ENCODE measurements around the gene KANK4.
"Not testable (repeated sequence)": the region's sequence is repeated elsewhere in the genome, so short reads cannot be mapped to it uniquely, and the experiment has no call there.

The KANK4 gene

DNA sequence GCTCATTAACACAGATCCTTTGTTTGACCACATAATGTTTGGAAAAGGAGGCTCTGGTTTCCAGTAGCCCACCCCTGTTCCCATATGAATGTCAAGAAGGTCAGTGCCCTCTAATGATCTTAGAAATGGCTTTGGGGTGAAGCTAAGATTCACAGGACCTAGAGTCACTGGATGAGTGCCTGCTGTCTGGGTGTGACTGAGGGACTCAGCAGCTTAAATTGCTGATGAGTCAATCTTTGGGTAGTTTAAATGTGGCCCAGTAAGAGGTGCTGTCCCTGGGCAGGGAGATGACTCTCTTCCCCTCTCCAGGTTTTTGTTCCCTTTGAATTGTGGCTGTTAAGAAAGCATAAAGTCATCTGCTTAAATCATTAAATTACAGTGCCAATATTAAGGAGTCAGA is 74.0 kb downstream of the KANK4 start:
- ChIA-PET POLR2A (ENCODE audit: low non-redundant PET) (no interaction called here), CTCF (no interaction called here)
- DNase-seq (ENCODE audit: low spot score) = no peak
- TF ChIP-seq, protein P1, sequence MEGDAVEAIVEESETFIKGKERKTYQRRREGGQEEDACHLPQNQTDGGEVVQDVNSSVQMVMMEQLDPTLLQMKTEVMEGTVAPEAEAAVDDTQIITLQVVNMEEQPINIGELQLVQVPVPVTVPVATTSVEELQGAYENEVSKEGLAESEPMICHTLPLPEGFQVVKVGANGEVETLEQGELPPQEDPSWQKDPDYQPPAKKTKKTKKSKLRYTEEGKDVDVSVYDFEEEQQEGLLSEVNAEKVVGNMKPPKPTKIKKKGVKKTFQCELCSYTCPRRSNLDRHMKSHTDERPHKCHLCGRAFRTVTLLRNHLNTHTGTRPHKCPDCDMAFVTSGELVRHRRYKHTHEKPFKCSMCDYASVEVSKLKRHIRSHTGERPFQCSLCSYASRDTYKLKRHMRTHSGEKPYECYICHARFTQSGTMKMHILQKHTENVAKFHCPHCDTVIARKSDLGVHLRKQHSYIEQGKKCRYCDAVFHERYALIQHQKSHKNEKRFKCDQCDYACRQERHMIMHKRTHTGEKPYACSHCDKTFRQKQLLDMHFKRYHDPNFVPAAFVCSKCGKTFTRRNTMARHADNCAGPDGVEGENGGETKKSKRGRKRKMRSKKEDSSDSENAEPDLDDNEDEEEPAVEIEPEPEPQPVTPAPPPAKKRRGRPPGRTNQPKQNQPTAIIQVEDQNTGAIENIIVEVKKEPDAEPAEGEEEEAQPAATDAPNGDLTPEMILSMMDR (conservative IDR thresholded peaks at IDR 0.05; ENCODE audit: low read depth) = no peak
- H3K27ac ChIP-seq = no peak overlapping the region

DNA sequence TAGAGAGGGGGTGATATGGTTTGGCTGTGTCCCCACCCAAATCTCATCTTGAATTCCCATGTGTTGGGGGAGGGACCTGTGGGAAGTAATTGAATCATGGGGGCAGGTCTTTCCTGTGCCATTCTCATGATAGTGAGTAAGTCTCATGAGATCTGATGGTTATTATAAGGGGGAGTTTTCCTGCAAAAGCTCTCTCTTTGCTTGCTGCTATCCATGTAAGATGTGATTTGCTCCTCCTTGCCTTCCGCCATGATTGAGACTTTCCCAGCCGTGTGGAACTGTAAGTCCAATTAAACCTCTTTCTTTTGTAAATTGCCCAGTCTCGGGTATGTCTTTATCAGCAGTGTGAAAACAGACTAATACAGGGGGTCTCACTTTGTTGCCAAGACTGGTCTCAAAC is 74.9 kb downstream of the KANK4 start:
- POLR2A ChIA-PET (ENCODE audit: low non-redundant PET); H3K27ac ChIP-seq; DNase-seq (ENCODE audit: low spot score): not testable (repeated sequence)
- CTCF ChIA-PET = interaction anchor here (0.6 to 0.8 kb wide), 2 partner anchors 11 to 145 kb away, joined by 3 read pairs; no protein-coding TSS in a partner anchor

DNA sequence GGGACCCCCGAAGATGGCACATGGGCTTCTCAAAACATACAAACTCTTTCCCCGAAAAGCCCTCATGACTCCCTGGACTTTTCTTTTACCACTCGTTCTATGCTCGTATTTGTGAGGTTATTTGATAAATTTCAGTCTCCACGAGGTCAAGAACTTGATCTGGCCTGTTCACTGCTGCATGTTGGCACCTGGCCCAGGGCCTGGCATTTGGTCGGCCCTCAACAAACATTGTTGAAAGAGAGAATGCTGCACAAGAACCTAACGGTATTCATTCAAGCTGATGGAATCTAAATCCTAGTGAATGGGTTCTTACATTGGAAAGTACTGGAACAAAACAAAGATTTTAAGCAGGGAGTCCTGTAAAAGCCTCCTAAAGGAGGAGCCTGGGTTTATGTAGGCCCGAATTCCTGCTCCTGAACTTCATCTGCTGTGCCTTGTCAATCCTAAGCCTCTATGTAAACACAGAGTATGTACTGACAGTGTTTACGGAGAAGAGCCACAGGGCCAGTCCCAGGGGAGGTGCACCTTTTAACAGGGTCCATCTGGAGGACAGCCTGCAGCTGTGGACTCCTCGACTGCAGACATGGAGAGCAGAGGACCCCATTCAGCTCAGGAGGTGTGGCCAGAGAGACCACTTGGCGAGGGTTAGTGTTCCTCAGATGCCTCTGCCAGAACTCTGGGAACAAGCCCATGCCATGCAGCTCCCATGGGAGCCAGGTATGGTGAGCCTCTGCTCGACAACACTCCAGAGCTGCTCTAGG is 77.7 kb downstream of the KANK4 start:
- DNase-seq (ENCODE audit: low spot score) = no peak
- TF ChIP-seq, protein P1 (conservative IDR thresholded peaks at IDR 0.05; ENCODE audit: low read depth) = no peak
- POLR2A ChIA-PET (ENCODE audit: low non-redundant PET) = no interaction called here
- peak overlapping the region; percentile 62 for H3K27ac ChIP-seq
- CTCF ChIA-PET = no interaction called here

DNA sequence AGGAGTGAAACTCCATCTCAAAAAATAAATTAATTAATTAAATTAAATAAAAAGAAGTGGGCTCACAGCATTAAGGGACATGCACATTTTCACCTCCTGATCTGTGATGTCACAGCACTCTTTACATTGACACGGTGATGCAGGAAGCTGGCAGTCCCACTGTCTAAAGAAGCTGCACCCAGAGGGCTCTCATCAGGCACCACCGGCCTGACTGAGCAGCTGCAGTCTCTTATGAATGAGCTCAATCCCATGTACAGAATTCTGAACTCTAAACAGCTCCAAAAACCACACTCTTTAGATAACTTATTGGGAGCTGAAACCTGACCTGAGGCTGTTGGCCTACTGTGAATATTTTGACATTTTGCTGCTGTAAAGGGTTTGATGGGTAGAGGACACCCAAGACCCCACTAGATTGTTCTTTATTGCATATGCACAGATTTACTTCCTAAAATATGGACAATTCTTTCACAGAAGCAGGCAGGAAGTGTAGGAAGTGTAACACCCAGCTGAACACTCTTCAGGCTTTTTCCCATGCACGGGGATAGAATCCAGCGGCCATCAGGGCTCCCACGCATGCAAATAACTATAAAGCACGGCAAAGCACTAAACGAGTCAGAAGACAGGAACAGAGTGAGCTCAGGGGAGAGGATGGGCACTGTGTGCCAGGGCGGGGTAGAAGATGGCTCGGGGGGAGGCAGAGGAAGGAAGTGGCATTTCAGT is 78.4 kb downstream of the KANK4 start:
- H3K27ac ChIP-seq = peak overlapping the region; percentile 62
- TF ChIP-seq, protein P1 (conservative IDR thresholded peaks at IDR 0.05; ENCODE audit: low read depth) = no peak
- ChIA-PET POLR2A (ENCODE audit: low non-redundant PET) (no interaction called here), CTCF (no interaction called here)
- DNase-seq (ENCODE audit: low spot score) = no peak

DNA sequence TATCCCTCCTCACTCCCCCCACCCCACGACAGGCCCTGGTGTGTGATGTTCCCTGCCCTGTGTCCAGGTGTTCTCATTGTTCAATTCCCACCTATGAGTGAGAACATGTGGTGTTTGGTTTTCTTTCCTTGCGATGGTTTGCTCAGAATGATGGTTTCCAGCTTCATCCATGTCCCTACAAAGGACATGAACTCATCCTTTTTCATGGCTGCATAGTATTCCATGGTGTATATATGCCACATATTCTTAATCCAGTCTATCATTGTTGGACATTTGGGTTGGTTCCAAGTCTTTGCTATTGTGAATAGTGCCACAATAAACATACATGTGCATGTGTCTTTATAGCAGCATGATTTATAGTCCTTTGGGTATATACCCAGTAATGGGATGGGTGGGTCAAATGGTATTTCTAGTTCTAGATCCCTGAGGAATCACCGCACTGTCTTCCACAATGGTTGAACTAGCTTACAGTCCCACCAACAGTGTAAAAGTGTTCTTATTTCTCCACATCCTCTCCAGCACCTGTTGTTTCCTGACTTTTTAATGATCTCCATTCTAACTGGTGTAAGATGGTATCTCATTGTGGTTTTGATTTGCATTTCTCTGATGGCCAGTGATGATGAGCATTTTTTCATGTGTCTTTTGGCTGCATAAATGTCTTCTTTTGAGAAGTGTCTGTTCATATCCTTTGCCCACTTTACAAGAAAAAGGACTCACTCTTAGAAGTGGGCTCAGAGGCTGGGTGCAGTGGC is 79.4 kb downstream of the KANK4 start:
- H3K27ac ChIP-seq; POLR2A ChIA-PET (ENCODE audit: low non-redundant PET); DNase-seq (ENCODE audit: low spot score); CTCF ChIA-PET: not testable (repeated sequence)

DNA sequence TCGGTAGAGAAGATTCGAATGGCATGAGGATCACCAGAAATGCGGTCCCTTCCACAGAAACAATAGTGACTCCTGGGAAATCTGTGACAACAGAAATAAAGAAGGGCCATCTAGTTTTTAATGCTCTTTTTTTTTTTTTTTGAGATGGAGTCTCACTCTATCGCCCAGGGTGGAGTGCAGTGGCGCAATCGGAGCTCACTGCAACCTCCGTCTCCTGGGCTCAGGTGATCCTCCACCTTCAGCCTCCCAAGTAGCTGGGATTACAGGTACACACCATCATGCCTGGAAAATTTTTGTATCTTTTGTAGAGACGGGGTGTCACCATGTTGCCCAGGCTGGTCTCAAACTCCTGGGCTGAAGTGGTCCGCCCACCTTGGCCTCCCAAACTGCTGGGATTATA is 80.7 kb downstream of the KANK4 start:
- TF ChIP-seq, protein P1 (conservative IDR thresholded peaks at IDR 0.05; ENCODE audit: low read depth) = no peak
- POLR2A ChIA-PET (ENCODE audit: low non-redundant PET) = no interaction called here
- DNase-seq (ENCODE audit: low spot score) = no peak

DNA sequence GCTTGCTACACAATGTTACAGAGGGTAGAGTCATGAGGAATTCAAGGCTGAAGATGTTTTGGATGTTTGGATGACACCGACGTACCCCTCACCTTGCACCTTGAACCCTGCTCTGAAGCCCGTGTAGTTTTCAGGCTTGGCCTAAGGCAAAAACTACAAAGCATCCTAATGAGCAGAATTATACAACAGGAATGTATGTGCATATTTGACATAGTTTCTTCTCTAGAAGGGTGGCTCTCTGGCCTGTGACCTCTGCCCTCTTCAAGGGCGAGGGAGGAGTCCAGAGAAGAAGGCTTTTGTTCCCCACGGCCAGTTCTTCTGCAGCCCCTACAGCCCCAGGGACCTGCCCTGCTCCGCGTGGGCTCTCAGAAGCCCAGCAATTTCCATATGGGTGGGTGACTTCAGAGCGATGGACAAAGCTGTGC is 81.3 kb downstream of the KANK4 start:
- POLR2A ChIA-PET (ENCODE audit: low non-redundant PET) = no interaction called here
- peak overlapping the region; percentile 28; the same call in 1 of the 2 replicates for H3K27ac ChIP-seq
- no peak for DNase-seq (ENCODE audit: low spot score)
- CTCF ChIA-PET = no interaction called here
- TF ChIP-seq, protein P1 (conservative IDR thresholded peaks at IDR 0.05; ENCODE audit: low read depth) = no peak

More for the DNA sequence above, 80.7 kb downstream of the KANK4 start:
- CTCF ChIA-PET = no interaction called here
- no peak overlapping the region for H3K27ac ChIP-seq
